Renal cortex interstitium (tissue), 15 donors: Measurements from ENCODE around the gene FSHR. TPM values are rescaled to one million over a fixed set of nuclear protein-coding genes. Genes with fewer than 3 reads are reported as not detected.

Experiments used
- DNase-seq, 11 donors: peaks; one replicate each; pipeline ENCODE4 v3.0.0-alpha.2; 2013; ENCODE audit warnings: low read depth in 9 of 11, low spot score in 4 of 11; ENCODE audit errors: extremely low read depth in 1 of 11
- long read RNA-seq, 16 experiments: transcript quantifications; one replicate each; lab custom pipeline, GENCODE V29; 2026
- polyA plus RNA-seq, 3 donors: library from polyadenylated mRNA; unstranded; fragments of 120-200 nt; gene quantifications; one replicate each; pipeline ENCODE4 v1.2.1, GENCODE V29; 2013; ENCODE audit not compliant: insufficient read length in 3 of 3

The FSHR gene
- polyA plus RNA-seq, result not detected
- long read RNA-seq, donor 1, result 0 reads
- long read RNA-seq, donor 2, result 0 reads
- long read RNA-seq, donor 3, result 0 reads
- long read RNA-seq, donor 4, result 0 reads
- long read RNA-seq, donor 5, result 0 reads
- long read RNA-seq, donor 6, result 0 reads
- long read RNA-seq, donor 7, result 0 reads
- long read RNA-seq, donor 8, result 0 reads
- long read RNA-seq, donor 9, result 0 reads
- long read RNA-seq, donor 10, result 0 reads
- long read RNA-seq, donor 11, result 0 reads
- long read RNA-seq, donor 12, result 0 reads
- long read RNA-seq, donor 13, result 0 reads
- long read RNA-seq, donor 14, result 0 reads
- long read RNA-seq, donor 15, result 0 reads
- long read RNA-seq, donor 16, result 0 reads

GRCh38 chr2:49154140-49154539 is at the start of gene FSHR:
FSHR (minus strand) TSS chr2:49154515; CDS start chr2:49154417, 98 bp downstream.
- no peak for DNase-seq

- DNase-seq, result no peak
Measured at GRCh38 chr2:49199266-49199665, 45.0 kb upstream of the FSHR start.

- DNase-seq, result no peak
Measured at GRCh38 chr2:49194701-49195100, 40.4 kb upstream of the FSHR start.

- no peak for DNase-seq
Measured at GRCh38 chr2:49192036-49192435, 37.7 kb upstream of the FSHR start.

GRCh38 chr2:49189512-49190225 is 35.4 kb upstream of the FSHR start:
- DNase-seq, result no peak

- DNase-seq, result no peak
Measured at GRCh38 chr2:49186050-49186648, 31.8 kb upstream of the FSHR start.

- DNase-seq, result no peak
Measured at GRCh38 chr2:49178656-49179055, 24.3 kb upstream of the FSHR start.

- no peak for DNase-seq
Measured at GRCh38 chr2:49177194-49177593, 22.9 kb upstream of the FSHR start.

GRCh38 chr2:49175831-49176230 is 21.5 kb upstream of the FSHR start:
- DNase-seq, result no peak

- DNase-seq, result no peak
Measured at GRCh38 chr2:49174750-49175149, 20.4 kb upstream of the FSHR start.

GRCh38 chr2:49167131-49167530 is 12.8 kb upstream of the FSHR start:
- no peak for DNase-seq

- no peak for DNase-seq
Measured at GRCh38 chr2:49165662-49166061, 11.3 kb upstream of the FSHR start.

- no peak for DNase-seq
Measured at GRCh38 chr2:49164729-49165128, 10.4 kb upstream of the FSHR start.

GRCh38 chr2:49162151-49162550 is 7.8 kb upstream of the FSHR start:
- DNase-seq, result no peak

GRCh38 chr2:49154891-49155290 is 576 bp upstream of the FSHR start:
- no peak for DNase-seq

GRCh38 chr2:49153252-49153651 is 1.1 kb downstream of the FSHR start:
- DNase-seq, result no peak

GRCh38 chr2:49152824-49153223 is 1.5 kb downstream of the FSHR start:
- DNase-seq, result no peak

- DNase-seq, result no peak
Measured at GRCh38 chr2:49146401-49146800, 7.9 kb downstream of the FSHR start.

GRCh38 chr2:49131801-49132200 is 22.5 kb downstream of the FSHR start:
- DNase-seq, result no peak

- DNase-seq, result no peak
Measured at GRCh38 chr2:49129034-49129433, 25.3 kb downstream of the FSHR start.
